ENCODE data around the gene MED25. TPM values are rescaled to one million over a fixed set of nuclear protein-coding genes. Genes with fewer than 3 reads are reported as not detected.
A peak's percentile ranks its signal among the peaks of the same experiment; 100 is the strongest.

Gene MED25
- polyA plus RNA-seq, 3 donors, result 61.4 to 74.1 (median 69.6) TPM

GRCh38 chr19:49862391-49863253, 44.5 kb downstream of the MED25 start:
- DNase-seq (ENCODE audit: extremely low read depth in 1 of 11, low read depth in 9 of 11, low spot score in 4 of 11), result no peak

- no peak for DNase-seq (ENCODE audit: extremely low read depth in 1 of 11, low read depth in 9 of 11, low spot score in 4 of 11)
Observed at GRCh38 chr19:49863254-49863934, 45.3 kb downstream of the MED25 start.

- DNase-seq (ENCODE audit: extremely low read depth in 1 of 11, low read depth in 9 of 11, low spot score in 4 of 11), result no peak
Observed at GRCh38 chr19:49863935-49864320, 45.8 kb downstream of the MED25 start.

- no peak for DNase-seq (ENCODE audit: extremely low read depth in 1 of 11, low read depth in 9 of 11, low spot score in 4 of 11)
Observed at GRCh38 chr19:49864890-49865289, 46.8 kb downstream of the MED25 start.

GRCh38 chr19:49866933-49867782, 49.1 kb downstream of the MED25 start, which contains the start of gene PNKP:
Gene PNKP, minus strand, starts transcription at chr19:49867576. Its CDS starts 372 bp downstream, at chr19:49867204.
- DNase-seq (ENCODE audit: extremely low read depth in 1 of 11, low read depth in 9 of 11, low spot score in 4 of 11), result peak in 10 of 11 donors; percentile 79 to 90 (median 88)

GRCh38 chr19:49869009-49869483, 51.0 kb downstream of the MED25 start:
- no peak for DNase-seq (ENCODE audit: extremely low read depth in 1 of 11, low read depth in 9 of 11, low spot score in 4 of 11)

GRCh38 chr19:49869484-49870308, 51.6 kb downstream of the MED25 start:
- DNase-seq (ENCODE audit: extremely low read depth in 1 of 11, low read depth in 9 of 11, low spot score in 4 of 11), result peak; percentile 95 to 100 (median 99)

- no peak for DNase-seq (ENCODE audit: extremely low read depth in 1 of 11, low read depth in 9 of 11, low spot score in 4 of 11)
Observed at GRCh38 chr19:49870309-49870901, 52.3 kb downstream of the MED25 start.

- no peak for DNase-seq (ENCODE audit: extremely low read depth in 1 of 11, low read depth in 9 of 11, low spot score in 4 of 11)
Observed at GRCh38 chr19:49871349-49871985, 53.4 kb downstream of the MED25 start.

GRCh38 chr19:49872245-49873128, 54.4 kb downstream of the MED25 start:
- no peak for DNase-seq (ENCODE audit: extremely low read depth in 1 of 11, low read depth in 9 of 11, low spot score in 4 of 11)

GRCh38 chr19:49873129-49873521, 55.0 kb downstream of the MED25 start:
- DNase-seq (ENCODE audit: extremely low read depth in 1 of 11, low read depth in 9 of 11, low spot score in 4 of 11), result no peak

- DNase-seq (ENCODE audit: extremely low read depth in 1 of 11, low read depth in 9 of 11, low spot score in 4 of 11), result no peak
Observed at GRCh38 chr19:49873834-49874233, 55.7 kb downstream of the MED25 start.

GRCh38 chr19:49874503-49875157, 56.5 kb downstream of the MED25 start:
- no peak for DNase-seq (ENCODE audit: extremely low read depth in 1 of 11, low read depth in 9 of 11, low spot score in 4 of 11)

- DNase-seq (ENCODE audit: extremely low read depth in 1 of 11, low read depth in 9 of 11, low spot score in 4 of 11), result no peak
Observed at GRCh38 chr19:49875177-49875576, 57.1 kb downstream of the MED25 start.

GRCh38 chr19:49875857-49876421, 57.9 kb downstream of the MED25 start:
- peak in 1 of 11 donors; percentile 70 for DNase-seq (ENCODE audit: extremely low read depth in 1 of 11, low read depth in 9 of 11, low spot score in 4 of 11)
